Measurements from ENCODE around the gene STT3B. TPM values are rescaled to one million over a fixed set of nuclear protein-coding genes. Genes with fewer than 3 reads are reported as not detected.

The STT3B gene
- total and polyA plus RNA-seq, 7 donors = 10.8 to 107 (median 64.1) TPM

DNA sequence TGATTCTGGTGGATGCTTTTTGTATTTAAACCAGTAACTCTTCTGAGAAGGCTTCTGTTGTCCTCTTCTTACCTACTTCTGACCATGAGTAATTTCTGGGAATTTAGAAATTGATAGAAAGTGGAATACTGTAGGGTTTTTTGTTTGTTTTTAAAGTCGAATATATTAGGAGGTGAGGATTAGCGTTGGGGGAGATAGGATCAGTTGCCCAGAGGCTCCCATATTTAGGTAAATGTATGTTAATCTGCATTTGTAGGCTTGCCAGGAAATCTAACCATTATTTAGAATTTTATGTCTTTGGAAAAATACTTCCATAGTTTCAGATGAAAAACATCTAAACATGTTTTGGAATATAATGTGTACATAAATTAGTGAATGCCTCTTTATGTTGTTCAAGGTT is 6.1 kb downstream of the STT3B start:
- H3K9me3 ChIP-seq = no peaks in the 10 kb centered on the region
- 88 to 90% methylated on average over 2 of the region's 2 CpGs for WGBS, 2 donors
- DNase-seq = no peak
- no peak overlapping the region for H3K4me3 ChIP-seq
- TF ChIP-seq, protein P1, sequence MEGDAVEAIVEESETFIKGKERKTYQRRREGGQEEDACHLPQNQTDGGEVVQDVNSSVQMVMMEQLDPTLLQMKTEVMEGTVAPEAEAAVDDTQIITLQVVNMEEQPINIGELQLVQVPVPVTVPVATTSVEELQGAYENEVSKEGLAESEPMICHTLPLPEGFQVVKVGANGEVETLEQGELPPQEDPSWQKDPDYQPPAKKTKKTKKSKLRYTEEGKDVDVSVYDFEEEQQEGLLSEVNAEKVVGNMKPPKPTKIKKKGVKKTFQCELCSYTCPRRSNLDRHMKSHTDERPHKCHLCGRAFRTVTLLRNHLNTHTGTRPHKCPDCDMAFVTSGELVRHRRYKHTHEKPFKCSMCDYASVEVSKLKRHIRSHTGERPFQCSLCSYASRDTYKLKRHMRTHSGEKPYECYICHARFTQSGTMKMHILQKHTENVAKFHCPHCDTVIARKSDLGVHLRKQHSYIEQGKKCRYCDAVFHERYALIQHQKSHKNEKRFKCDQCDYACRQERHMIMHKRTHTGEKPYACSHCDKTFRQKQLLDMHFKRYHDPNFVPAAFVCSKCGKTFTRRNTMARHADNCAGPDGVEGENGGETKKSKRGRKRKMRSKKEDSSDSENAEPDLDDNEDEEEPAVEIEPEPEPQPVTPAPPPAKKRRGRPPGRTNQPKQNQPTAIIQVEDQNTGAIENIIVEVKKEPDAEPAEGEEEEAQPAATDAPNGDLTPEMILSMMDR (IDR thresholded peaks at IDR 0.05) = no peak
- no peak for TF ChIP-seq POLR2A (IDR thresholded peaks at IDR 0.05)
- TF ChIP-seq POLR2AphosphoS5 (IDR thresholded peaks at IDR 0.05) = no peak
- no peak for TF ChIP-seq EP300 (IDR thresholded peaks at IDR 0.05)
- peaks cover 0 to 54% (median 47%) of the 10 kb centered on the region in 4 donors for H3K4me1 ChIP-seq
- H3K27ac ChIP-seq = no peak overlapping the region
- H3K36me3 ChIP-seq = no peaks in the 10 kb centered on the region
- H3K27me3 ChIP-seq = no peaks in the 10 kb centered on the region
- intact Hi-C loops (cut with DNase I) = loop anchor here (10.0 kb wide), 1 partner anchor 606 kb away; no protein-coding TSS in a partner anchor

DNA sequence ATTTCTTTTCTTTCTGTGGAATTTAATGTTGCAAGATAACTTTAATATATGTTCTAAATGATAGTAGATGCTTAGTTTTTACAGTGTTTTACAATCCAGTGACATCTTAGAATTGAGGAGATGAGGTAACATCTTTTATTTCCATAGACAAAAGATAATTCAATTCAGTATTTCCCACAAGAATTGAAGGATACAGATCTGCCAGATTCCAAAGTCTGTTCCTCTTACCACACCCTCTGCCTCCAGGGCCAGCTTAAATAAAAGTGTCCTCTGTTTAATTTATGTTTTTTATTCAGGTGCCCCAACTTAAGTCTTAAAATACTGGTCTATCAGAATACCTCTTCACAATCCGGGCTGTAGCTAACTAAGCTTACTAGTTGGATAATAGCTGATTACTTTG is 6.5 kb downstream of the STT3B start:
- intact Hi-C loops (cut with DNase I) = loop anchor here (10.0 kb wide), 1 partner anchor 606 kb away; no protein-coding TSS in a partner anchor
- WGBS, 2 donors = 23 to 63% methylated on average over 1 of the region's 1 CpG
- Histone ChIP-seq H3K36me3 (no peaks in the 10 kb centered on the region), H3K27me3 (no peaks in the 10 kb centered on the region), H3K4me3 (no peak overlapping the region), H3K9me3 (no peaks in the 10 kb centered on the region), H3K4me1 (peaks cover 0 to 57% (median 48%) of the 10 kb centered on the region in 4 donors), H3K27ac (no peak overlapping the region)
- DNase-seq = no peak
- TF ChIP-seq EP300 (IDR thresholded peaks at IDR 0.05) = no peak
- TF ChIP-seq POLR2AphosphoS5 (IDR thresholded peaks at IDR 0.05) = no peak
- no peak for TF ChIP-seq POLR2A (IDR thresholded peaks at IDR 0.05)
- TF ChIP-seq, protein P1 (IDR thresholded peaks at IDR 0.05) = no peak

GRCh38 chr3:31541089-31541488 is 8.4 kb downstream of the STT3B start:
- no peaks in the 10 kb centered on the region for H3K9me3 ChIP-seq
- no peak for DNase-seq
- H3K27me3 ChIP-seq = no peaks in the 10 kb centered on the region
- no peak overlapping the region for H3K4me3 ChIP-seq
- intact Hi-C loops (cut with DNase I) = no loop called here
- no peak for TF ChIP-seq POLR2AphosphoS5 (IDR thresholded peaks at IDR 0.05)
- no peak for TF ChIP-seq EP300 (IDR thresholded peaks at IDR 0.05)
- TF ChIP-seq, protein P1 (IDR thresholded peaks at IDR 0.05) = no peak
- TF ChIP-seq POLR2A (IDR thresholded peaks at IDR 0.05) = no peak
- H3K27ac ChIP-seq = no peak overlapping the region
- WGBS, 2 donors = 44 to 68% methylated on average over 2 of the region's 2 CpGs
- peaks cover 0 to 57% (median 43%) of the 10 kb centered on the region in 4 donors for H3K4me1 ChIP-seq
- H3K36me3 ChIP-seq = no peaks in the 10 kb centered on the region

DNA sequence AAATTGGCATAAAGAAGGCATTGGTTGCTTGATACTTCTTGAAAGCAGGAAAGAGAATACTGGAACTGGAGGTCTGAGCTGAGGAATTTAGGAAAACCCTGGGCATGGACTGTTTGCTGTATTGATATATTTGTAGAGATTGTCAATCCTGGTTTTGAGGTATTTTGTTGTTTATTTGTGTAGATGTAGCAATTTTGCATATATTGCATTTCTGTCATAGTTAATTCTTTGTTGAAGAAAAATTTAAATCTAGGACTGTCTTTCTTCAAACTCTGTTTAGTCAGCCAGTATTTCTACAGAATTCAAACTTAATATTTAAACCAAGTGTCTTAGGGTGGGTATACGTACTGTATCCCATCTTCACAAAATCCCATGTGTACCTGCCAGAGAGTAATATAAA is 9.5 kb downstream of the STT3B start:
- WGBS, 2 donors = 94 to 97% methylated on average over 1 of the region's 1 CpG
- H3K4me1 ChIP-seq = peaks cover 0 to 54% (median 38%) of the 10 kb centered on the region in 4 donors
- TF ChIP-seq, protein P1 (IDR thresholded peaks at IDR 0.05) = no peak
- TF ChIP-seq POLR2AphosphoS5 (IDR thresholded peaks at IDR 0.05) (no peak), EP300 (IDR thresholded peaks at IDR 0.05) (no peak), POLR2A (IDR thresholded peaks at IDR 0.05) (no peak)

DNA sequence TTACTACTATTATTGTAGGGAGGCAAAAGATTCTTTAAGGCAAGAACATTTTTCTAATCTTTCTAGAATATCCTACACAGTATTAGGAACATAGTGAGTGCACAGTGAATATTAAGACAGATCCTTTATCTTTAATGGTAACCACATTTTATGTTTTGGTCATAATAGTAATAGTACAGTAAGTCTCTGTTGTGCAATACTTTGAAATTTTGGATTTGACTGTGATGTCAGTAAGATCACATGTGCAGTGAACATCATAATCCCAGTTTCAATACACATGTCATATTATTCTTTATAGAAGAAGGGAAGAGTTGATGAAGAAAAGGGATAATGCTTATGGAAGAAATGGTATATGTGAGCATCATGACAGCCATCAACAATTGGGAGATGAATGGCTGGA is 10.7 kb downstream of the STT3B start:
- Histone ChIP-seq H3K4me1 (peaks cover 0 to 63% (median 41%) of the 10 kb centered on the region in 4 donors), H3K36me3 (no peaks in the 10 kb centered on the region), H3K4me3 (no peak overlapping the region), H3K27me3 (no peaks in the 10 kb centered on the region), H3K9me3 (no peaks in the 10 kb centered on the region), H3K27ac (no peak overlapping the region)
- TF ChIP-seq EP300 (IDR thresholded peaks at IDR 0.05) (no peak), POLR2A (IDR thresholded peaks at IDR 0.05) (no peak), POLR2AphosphoS5 (IDR thresholded peaks at IDR 0.05) (no peak)
- TF ChIP-seq, protein P1 (IDR thresholded peaks at IDR 0.05) = no peak
- no peak for DNase-seq
- intact Hi-C loops (cut with DNase I) = no loop called here

More for the DNA sequence above, 9.5 kb downstream of the STT3B start:
- Histone ChIP-seq H3K27me3 (no peaks in the 10 kb centered on the region), H3K9me3 (no peaks in the 10 kb centered on the region), H3K4me3 (no peak overlapping the region), H3K36me3 (no peaks in the 10 kb centered on the region), H3K27ac (no peak overlapping the region)
- intact Hi-C loops (cut with DNase I) = no loop called here
- DNase-seq = no peak
